Measurements from ENCODE around the gene EID2.

EID2 gene

GRCh38 chr19:39566064-39566463, 26.1 kb upstream of the EID2 start:
- no peak for DNase-seq (ENCODE audit: low read depth, low spot score)
- CTCF ChIA-PET = interaction anchor here (1.1 to 1.6 kb wide), 2 partner anchors 14 to 33 kb away, joined by 3 read pairs; partner anchors contain the start of gene EID2B
- no peak for TF ChIP-seq CTCF (IDR thresholded peaks at IDR 0.05; ENCODE audit: insufficient read depth, low read length, missing control alignments)
- no peak overlapping the region for H3K4me3 ChIP-seq (ENCODE audit: low read depth, low read length)
- POLR2A ChIA-PET = no interaction called here

GRCh38 chr19:39563408-39563807, 23.4 kb upstream of the EID2 start:
- ChIA-PET CTCF (no interaction called here), POLR2A (no interaction called here)
- H3K4me3 ChIP-seq (ENCODE audit: low read depth, low read length) = no peak overlapping the region
- no peak for TF ChIP-seq CTCF (IDR thresholded peaks at IDR 0.05; ENCODE audit: insufficient read depth, low read length, missing control alignments)
- DNase-seq (ENCODE audit: low read depth, low spot score) = no peak

GRCh38 chr19:39558624-39559117, 18.7 kb upstream of the EID2 start:
- DNase-seq (ENCODE audit: low read depth, low spot score) = no peak
- ChIA-PET CTCF (no interaction called here), POLR2A (no interaction called here)
- TF ChIP-seq CTCF (IDR thresholded peaks at IDR 0.05; ENCODE audit: insufficient read depth, low read length, missing control alignments) = no peak
- no peak overlapping the region for H3K4me3 ChIP-seq (ENCODE audit: low read depth, low read length)

- DNase-seq (ENCODE audit: low read depth, low spot score) = no peak
- TF ChIP-seq CTCF (IDR thresholded peaks at IDR 0.05; ENCODE audit: insufficient read depth, low read length, missing control alignments) = no peak
- CTCF ChIA-PET = no interaction called here
- H3K4me3 ChIP-seq (ENCODE audit: low read depth, low read length) = no peak overlapping the region
- POLR2A ChIA-PET = no interaction called here
Measured at GRCh38 chr19:39557811-39558623, 18.1 kb upstream of the EID2 start.

GRCh38 chr19:39555883-39556282, 15.9 kb upstream of the EID2 start:
- no peak for DNase-seq (ENCODE audit: low read depth, low spot score)
- ChIA-PET CTCF (no interaction called here), POLR2A (no interaction called here)
- TF ChIP-seq CTCF (IDR thresholded peaks at IDR 0.05; ENCODE audit: insufficient read depth, low read length, missing control alignments) = no peak
- no peak overlapping the region for H3K4me3 ChIP-seq (ENCODE audit: low read depth, low read length)

- POLR2A ChIA-PET = no interaction called here
- TF ChIP-seq CTCF (IDR thresholded peaks at IDR 0.05; ENCODE audit: insufficient read depth, low read length, missing control alignments) = no peak
- no peak for DNase-seq (ENCODE audit: low read depth, low spot score)
- H3K4me3 ChIP-seq (ENCODE audit: low read depth, low read length) = no peak overlapping the region
- CTCF ChIA-PET = interaction anchor here (4.9 kb wide), 1 partner anchor 119 kb away, joined by 58 read pairs; no protein-coding TSS in a partner anchor
Measured at GRCh38 chr19:39554701-39555311, 14.8 kb upstream of the EID2 start.
